Measurements from ENCODE around the gene MRE11.

The MRE11 gene

DNA sequence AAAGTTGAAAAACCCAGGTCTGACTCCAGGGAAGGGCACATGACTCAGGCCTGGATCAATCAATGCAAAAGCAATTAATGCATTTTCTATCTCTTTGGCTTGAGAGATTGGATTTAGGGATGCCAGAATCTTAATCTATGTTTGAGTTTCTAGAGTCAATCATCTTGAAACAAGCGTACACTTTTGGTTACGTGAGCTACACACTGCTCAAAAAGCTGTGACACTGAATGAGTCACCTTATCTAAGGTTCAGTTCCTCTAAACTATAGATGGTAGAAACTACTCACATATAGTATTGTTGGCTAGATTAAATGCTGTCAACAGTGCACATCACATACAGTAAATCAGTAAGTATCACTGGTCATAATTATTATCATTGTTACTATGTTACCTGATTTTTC is 24.2 kb downstream of the MRE11 start:
- no CpG with 5 or more reads among the region's 2 CpGs for WGBS (ENCODE audit: extremely low coverage, insufficient coverage, insufficient read length)
- H2AK5ac ChIP-seq (ENCODE audit: low read length) = no peak overlapping the region
- H3K18ac ChIP-seq (ENCODE audit: low read length) = no peak overlapping the region
- H3K9me3 ChIP-seq (ENCODE audit: insufficient read depth, low read depth, low read length) = no peaks in the 10 kb centered on the region
- no peak overlapping the region for H2BK12ac ChIP-seq (ENCODE audit: low read length)
- no peak overlapping the region for H3K4me2 ChIP-seq (ENCODE audit: low read length)
- H2AFZ ChIP-seq (ENCODE audit: insufficient read depth, low read length, poor library complexity) = no peak overlapping the region
- no peak overlapping the region for H4K91ac ChIP-seq (ENCODE audit: low read depth, low read length)
- no peak overlapping the region for H4K8ac ChIP-seq (ENCODE audit: low read depth, low read length)
- H4K12ac ChIP-seq (ENCODE audit: low read depth, low read length) = no peak overlapping the region
- no peaks in the 10 kb centered on the region for H3K79me2 ChIP-seq (ENCODE audit: control insufficient read depth, insufficient read depth, low read length, poor library complexity)
- no peak overlapping the region for H3K23ac ChIP-seq (ENCODE audit: low read length)
- H3K27ac ChIP-seq (ENCODE audit: low read depth, low read length) = no peak overlapping the region
- no peak overlapping the region for H3K9ac ChIP-seq (ENCODE audit: low read length)
- no peak for DNase-seq
- no peak overlapping the region for H3K14ac ChIP-seq (ENCODE audit: low read length)
- no peak overlapping the region for H3K4ac ChIP-seq (ENCODE audit: low read depth, low read length)
- H3K79me1 ChIP-seq (ENCODE audit: low read length) = no peaks in the 10 kb centered on the region
- H3K4me1 ChIP-seq (ENCODE audit: control insufficient read depth in 1 of 2, insufficient read depth in 2 of 2, low read length in 2 of 2) = no peaks in the 10 kb centered on the region
- H3K36me3 ChIP-seq (ENCODE audit: control insufficient read depth in 1 of 2, insufficient read depth in 2 of 2, low read length in 2 of 2) = no peaks in the 10 kb centered on the region
- no peak overlapping the region for H3K4me3 ChIP-seq (ENCODE audit: low read depth, low read length)
- no peak overlapping the region for H2BK5ac ChIP-seq (ENCODE audit: low read depth, low read length, poor library complexity)
- no peak overlapping the region for H2BK120ac ChIP-seq (ENCODE audit: insufficient read depth, low read length, poor library complexity)
- H3K27me3 ChIP-seq (ENCODE audit: insufficient read depth, low read length) = no peaks in the 10 kb centered on the region

DNA sequence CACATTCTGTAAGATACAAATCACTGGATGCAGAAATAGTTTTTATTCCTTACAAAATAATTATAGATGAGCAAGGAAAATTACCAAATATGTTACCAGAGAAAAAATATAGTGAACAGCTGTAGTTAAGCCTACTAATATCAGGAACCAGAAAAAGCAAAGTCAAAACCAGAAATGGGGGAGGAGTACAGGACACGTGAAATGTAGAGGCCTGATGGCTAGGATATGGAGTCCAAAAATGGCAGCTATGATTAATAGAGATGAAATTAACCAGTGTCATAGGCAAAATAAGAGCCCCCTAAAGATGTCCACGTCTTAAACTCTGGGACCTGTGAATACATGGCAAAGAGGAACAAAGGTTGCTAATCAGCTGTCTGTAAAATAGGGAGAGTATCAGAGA is 34.1 kb downstream of the MRE11 start:
- Histone ChIP-seq H3K14ac (ENCODE audit: low read length) (no peak overlapping the region), H3K79me2 (ENCODE audit: control insufficient read depth, insufficient read depth, low read length, poor library complexity) (no peaks in the 10 kb centered on the region), H2AFZ (ENCODE audit: insufficient read depth, low read length, poor library complexity) (no peak overlapping the region), H3K23ac (ENCODE audit: low read length) (no peak overlapping the region), H2AK5ac (ENCODE audit: low read length) (no peak overlapping the region), H3K4me3 (ENCODE audit: low read depth, low read length) (no peak overlapping the region), H3K27ac (ENCODE audit: low read depth, low read length) (no peak overlapping the region), H4K8ac (ENCODE audit: low read depth, low read length) (no peak overlapping the region), H3K36me3 (ENCODE audit: control insufficient read depth in 1 of 2, insufficient read depth in 2 of 2, low read length in 2 of 2) (no peaks in the 10 kb centered on the region), H3K27me3 (ENCODE audit: insufficient read depth, low read length) (no peaks in the 10 kb centered on the region), H2BK12ac (ENCODE audit: low read length) (no peak overlapping the region), H3K4me1 (ENCODE audit: control insufficient read depth in 1 of 2, insufficient read depth in 2 of 2, low read length in 2 of 2) (peaks cover 0 to 2% of the 10 kb centered on the region in 2 experiments), H3K9ac (ENCODE audit: low read length) (no peak overlapping the region), H3K4ac (ENCODE audit: low read depth, low read length) (no peak overlapping the region), H3K9me3 (ENCODE audit: insufficient read depth, low read depth, low read length) (no peaks in the 10 kb centered on the region), H2BK120ac (ENCODE audit: insufficient read depth, low read length, poor library complexity) (no peak overlapping the region), H3K18ac (ENCODE audit: low read length) (no peak overlapping the region), H3K79me1 (ENCODE audit: low read length) (no peaks in the 10 kb centered on the region), H4K12ac (ENCODE audit: low read depth, low read length) (no peak overlapping the region), H4K91ac (ENCODE audit: low read depth, low read length) (no peak overlapping the region), H3K4me2 (ENCODE audit: low read length) (no peak overlapping the region), H2BK5ac (ENCODE audit: low read depth, low read length, poor library complexity) (no peak overlapping the region)
- DNase-seq = no peak
- WGBS (ENCODE audit: extremely low coverage, insufficient coverage, insufficient read length) = no CpG with 5 or more reads among the region's 2 CpGs

DNA sequence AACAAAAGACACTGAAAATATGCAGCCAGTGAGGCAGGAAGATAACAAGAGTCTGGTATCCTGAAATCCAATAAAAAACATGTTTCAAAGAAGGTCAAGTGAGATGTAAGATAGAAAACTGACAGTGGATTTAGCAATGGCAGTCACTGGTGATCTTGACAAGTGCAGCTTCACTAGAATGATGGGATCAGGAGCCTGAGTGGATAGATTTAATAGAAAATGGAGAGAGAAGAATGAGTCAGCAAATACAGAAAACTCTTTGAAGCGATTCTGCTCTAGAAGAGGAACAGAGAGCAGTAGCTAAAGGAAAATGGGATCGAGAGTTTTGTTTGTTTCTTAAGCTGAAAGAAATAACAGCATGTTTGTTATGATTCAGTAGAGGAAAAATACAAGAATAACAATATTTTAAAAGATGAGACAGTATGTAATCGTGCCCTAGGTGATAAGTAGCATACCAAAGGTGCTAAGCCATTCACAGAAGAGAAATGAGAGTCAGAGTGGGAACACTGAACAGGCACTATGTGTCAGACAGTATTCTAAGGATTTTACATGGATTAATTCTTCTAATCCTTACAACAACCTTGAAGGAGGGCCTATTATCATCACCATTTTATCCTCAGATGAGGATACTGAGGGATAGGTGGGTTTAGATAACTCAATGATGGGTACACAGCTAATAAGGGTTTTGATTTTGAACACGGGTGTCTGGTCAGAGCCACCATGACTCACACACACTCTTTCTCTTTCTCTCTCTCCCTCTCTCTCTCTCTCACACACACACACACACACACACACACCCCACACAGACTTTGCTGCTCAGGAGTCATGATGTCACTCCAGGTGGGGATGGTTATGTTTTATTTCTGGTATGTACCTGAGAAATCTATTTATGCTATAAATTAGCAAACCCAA is 36.3 kb downstream of the MRE11 start:
- peaks cover 0 to 2% of the 10 kb centered on the region in 2 experiments for H3K4me1 ChIP-seq (ENCODE audit: control insufficient read depth in 1 of 2, insufficient read depth in 2 of 2, low read length in 2 of 2)
- no CpG with 5 or more reads among the region's 4 CpGs for WGBS (ENCODE audit: extremely low coverage, insufficient coverage, insufficient read length)
- no peak overlapping the region for H4K8ac ChIP-seq (ENCODE audit: low read depth, low read length)
- no peaks in the 10 kb centered on the region for H3K36me3 ChIP-seq (ENCODE audit: control insufficient read depth in 1 of 2, insufficient read depth in 2 of 2, low read length in 2 of 2)
- no peaks in the 10 kb centered on the region for H3K27me3 ChIP-seq (ENCODE audit: insufficient read depth, low read length)
- DNase-seq = peak in 1 of 2 donors; percentile 31
- no peak overlapping the region for H2BK120ac ChIP-seq (ENCODE audit: insufficient read depth, low read length, poor library complexity)
- H3K23ac ChIP-seq (ENCODE audit: low read length) = no peak overlapping the region
- no peak overlapping the region for H3K4ac ChIP-seq (ENCODE audit: low read depth, low read length)
- no peaks in the 10 kb centered on the region for H3K79me2 ChIP-seq (ENCODE audit: control insufficient read depth, insufficient read depth, low read length, poor library complexity)
- H3K9ac ChIP-seq (ENCODE audit: low read length) = no peak overlapping the region
- no peak overlapping the region for H3K18ac ChIP-seq (ENCODE audit: low read length)
- H2BK5ac ChIP-seq (ENCODE audit: low read depth, low read length, poor library complexity) = no peak overlapping the region
- H3K79me1 ChIP-seq (ENCODE audit: low read length) = no peaks in the 10 kb centered on the region
- peak overlapping the region; percentile 62 for H4K12ac ChIP-seq (ENCODE audit: low read depth, low read length)
- H3K27ac ChIP-seq (ENCODE audit: low read depth, low read length) = peak overlapping the region; percentile 1
- H3K9me3 ChIP-seq (ENCODE audit: insufficient read depth, low read depth, low read length) = no peaks in the 10 kb centered on the region
- no peak overlapping the region for H3K4me2 ChIP-seq (ENCODE audit: low read length)
- H3K14ac ChIP-seq (ENCODE audit: low read length) = no peak overlapping the region
- no peak overlapping the region for H4K91ac ChIP-seq (ENCODE audit: low read depth, low read length)
- H2AFZ ChIP-seq (ENCODE audit: insufficient read depth, low read length, poor library complexity) = no peak overlapping the region
- H2AK5ac ChIP-seq (ENCODE audit: low read length) = no peak overlapping the region
- no peak overlapping the region for H2BK12ac ChIP-seq (ENCODE audit: low read length)
- no peak overlapping the region for H3K4me3 ChIP-seq (ENCODE audit: low read depth, low read length)

DNA sequence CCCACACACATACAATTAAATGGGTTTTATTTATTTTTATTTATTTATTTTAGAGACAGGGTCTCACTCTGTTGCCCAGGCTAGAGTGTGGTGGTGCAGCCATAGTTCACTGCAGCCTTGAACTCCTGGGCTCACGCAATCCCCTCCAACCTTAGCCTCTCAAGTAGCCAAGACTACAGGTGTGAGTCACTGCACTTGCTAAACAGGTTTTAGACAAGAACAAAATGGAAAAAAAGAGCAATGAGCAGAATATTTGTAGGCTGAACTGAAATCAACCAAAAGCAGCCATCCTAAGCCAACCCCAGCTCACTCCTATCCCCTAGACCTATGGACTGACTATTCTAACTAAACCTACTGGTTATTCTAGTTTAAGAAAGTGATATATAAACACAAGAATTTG is 37.8 kb downstream of the MRE11 start:
- no peak overlapping the region for H2AK5ac ChIP-seq (ENCODE audit: low read length)
- H3K9me3 ChIP-seq (ENCODE audit: insufficient read depth, low read depth, low read length) = no peaks in the 10 kb centered on the region
- H3K9ac ChIP-seq (ENCODE audit: low read length) = no peak overlapping the region
- no peak overlapping the region for H4K8ac ChIP-seq (ENCODE audit: low read depth, low read length)
- H3K79me1 ChIP-seq (ENCODE audit: low read length) = no peaks in the 10 kb centered on the region
- H3K27ac ChIP-seq (ENCODE audit: low read depth, low read length) = no peak overlapping the region
- no peak overlapping the region for H4K91ac ChIP-seq (ENCODE audit: low read depth, low read length)
- peaks cover 0 to 2% of the 10 kb centered on the region in 2 experiments for H3K4me1 ChIP-seq (ENCODE audit: control insufficient read depth in 1 of 2, insufficient read depth in 2 of 2, low read length in 2 of 2)
- no peak overlapping the region for H3K18ac ChIP-seq (ENCODE audit: low read length)
- H3K4me2 ChIP-seq (ENCODE audit: low read length) = no peak overlapping the region
- H2AFZ ChIP-seq (ENCODE audit: insufficient read depth, low read length, poor library complexity) = no peak overlapping the region
- WGBS (ENCODE audit: extremely low coverage, insufficient coverage, insufficient read length) = no CpG with 5 or more reads among the region's 1 CpG
- no peak overlapping the region for H2BK5ac ChIP-seq (ENCODE audit: low read depth, low read length, poor library complexity)
- no peak overlapping the region for H2BK120ac ChIP-seq (ENCODE audit: insufficient read depth, low read length, poor library complexity)
- H3K23ac ChIP-seq (ENCODE audit: low read length) = no peak overlapping the region
- peak; percentile 83 to 92 for DNase-seq
- H4K12ac ChIP-seq (ENCODE audit: low read depth, low read length) = no peak overlapping the region
- no peak overlapping the region for H3K4me3 ChIP-seq (ENCODE audit: low read depth, low read length)
- no peak overlapping the region for H3K14ac ChIP-seq (ENCODE audit: low read length)
- no peaks in the 10 kb centered on the region for H3K27me3 ChIP-seq (ENCODE audit: insufficient read depth, low read length)
- no peaks in the 10 kb centered on the region for H3K36me3 ChIP-seq (ENCODE audit: control insufficient read depth in 1 of 2, insufficient read depth in 2 of 2, low read length in 2 of 2)
- H2BK12ac ChIP-seq (ENCODE audit: low read length) = no peak overlapping the region
- H3K79me2 ChIP-seq (ENCODE audit: control insufficient read depth, insufficient read depth, low read length, poor library complexity) = no peaks in the 10 kb centered on the region
- H3K4ac ChIP-seq (ENCODE audit: low read depth, low read length) = no peak overlapping the region
